Measurements from ENCODE around the gene MINDY2.

GRCh38 chr15:58738046-58738707 lies 32.9 kb upstream of the MINDY2 start:
- no peak for TF ChIP-seq CTCF (conservative IDR thresholded peaks at IDR 0.05; ENCODE audit: low read depth, low read length)
- no peak for TF ChIP-seq EZH2 (IDR thresholded peaks at IDR 0.05; ENCODE audit: low read length, unreplicated experiment)
